Suprapubic skin (tissue), 4 donors: ENCODE measurements around the gene CISH.

Experiments
- POLR2A ChIP-seq, 2 donors: fragments of 450-650 bp; IDR thresholded peaks; one replicate each; pipeline ENCODE4 v1.6.1; 2017; ENCODE audit warnings: antibody characterized with exemption in 2 of 2, mild to moderate bottlenecking in 2 of 2, moderate library complexity in 2 of 2
- POLR2AphosphoS5 ChIP-seq, 3 donors: sonication (generic); formaldehyde crosslinking; IDR thresholded peaks; one replicate each; pipeline ENCODE4 v1.6.1; 2017; ENCODE audit warnings: antibody characterized with exemption in 3 of 3

- TF ChIP-seq POLR2AphosphoS5 (IDR thresholded peaks at IDR 0.05) (no peak), POLR2A (IDR thresholded peaks at IDR 0.05) (no peak)
Observed at GRCh38 chr3:50627407-50628051, 16.0 kb upstream of the CISH start.
